Measurements from ENCODE around the gene TIGD7. TPM values are rescaled to one million over a fixed set of nuclear protein-coding genes. Genes with fewer than 3 reads are reported as not detected.

The TIGD7 gene
- total and polyA plus RNA-seq, 2 of the 13 experiments (the other 11 are each of a cell fraction or from before 2014, with no cell fraction given), result not detected

GRCh38 chr16:3283543-3284447 lies 21.4 kb downstream of the TIGD7 start (continued):
- TF ChIP-seq ARID4A (CRISPR knock-in tag; IDR thresholded peaks at IDR 0.05; ENCODE audit: borderline replicate concordance) (peak; percentile 0; the same call in 1 of the 2 replicates), ZNF564 (CRISPR knock-in tag; IDR thresholded peaks at IDR 0.05) (no peak), CBX2 (IDR thresholded peaks at IDR 0.05; ENCODE audit: low read depth, low read length) (no peak), CBX2 (CRISPR knock-in tag; IDR thresholded peaks at IDR 0.05; ENCODE audit: low read depth) (no peak), PRMT3 (CRISPR knock-in tag; IDR thresholded peaks at IDR 0.05; ENCODE audit: borderline replicate concordance, low read depth) (no peak), ZNF207 (IDR thresholded peaks at IDR 0.05; ENCODE audit: borderline replicate concordance) (no peak), ZC3H13 (CRISPR knock-in tag; IDR thresholded peaks at IDR 0.05) (0 out of 2 replicates have a peak, but pooled peaks have one; percentile 42), KLF13 (CRISPR knock-in tag; IDR thresholded peaks at IDR 0.05) (no peak), DNMT3B (CRISPR knock-in tag; conservative IDR thresholded peaks at IDR 0.05) (no peak), ELF3 (CRISPR knock-in tag; IDR thresholded peaks at IDR 0.05) (no peak), FOXK1 (CRISPR knock-in tag; IDR thresholded peaks at IDR 0.05; ENCODE audit: borderline replicate concordance, low read depth) (no peak), STAT5B (CRISPR knock-in tag; IDR thresholded peaks at IDR 0.05) (no peak), EP300 (IDR thresholded peaks at IDR 0.05; ENCODE audit: low read depth in 2 of 2, low read length in 2 of 2) (no peak), EP300 (CRISPR knock-in tag; IDR thresholded peaks at IDR 0.05; ENCODE audit: borderline replicate concordance) (no peak), STAT6 (CRISPR knock-in tag; IDR thresholded peaks at IDR 0.05; ENCODE audit: borderline replicate concordance) (no peak)
- TF ChIP-seq, protein P1, sequence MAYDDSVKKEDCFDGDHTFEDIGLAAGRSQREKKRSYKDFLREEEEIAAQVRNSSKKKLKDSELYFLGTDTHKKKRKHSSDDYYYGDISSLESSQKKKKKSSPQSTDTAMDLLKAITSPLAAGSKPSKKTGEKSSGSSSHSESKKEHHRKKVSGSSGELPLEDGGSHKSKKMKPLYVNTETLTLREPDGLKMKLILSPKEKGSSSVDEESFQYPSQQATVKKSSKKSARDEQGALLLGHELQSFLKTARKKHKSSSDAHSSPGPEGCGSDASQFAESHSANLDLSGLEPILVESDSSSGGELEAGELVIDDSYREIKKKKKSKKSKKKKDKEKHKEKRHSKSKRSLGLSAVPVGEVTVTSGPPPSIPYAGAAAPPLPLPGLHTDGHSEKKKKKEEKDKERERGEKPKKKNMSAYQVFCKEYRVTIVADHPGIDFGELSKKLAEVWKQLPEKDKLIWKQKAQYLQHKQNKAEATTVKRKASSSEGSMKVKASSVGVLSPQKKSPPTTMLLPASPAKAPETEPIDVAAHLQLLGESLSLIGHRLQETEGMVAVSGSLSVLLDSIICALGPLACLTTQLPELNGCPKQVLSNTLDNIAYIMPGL (CRISPR knock-in tag; IDR thresholded peaks at IDR 0.05; ENCODE audit: borderline replicate concordance in 1 of 2, low read depth in 1 of 2), result no peak; a peak in 1 of 4 replicates
- TF ChIP-seq, protein P2, sequence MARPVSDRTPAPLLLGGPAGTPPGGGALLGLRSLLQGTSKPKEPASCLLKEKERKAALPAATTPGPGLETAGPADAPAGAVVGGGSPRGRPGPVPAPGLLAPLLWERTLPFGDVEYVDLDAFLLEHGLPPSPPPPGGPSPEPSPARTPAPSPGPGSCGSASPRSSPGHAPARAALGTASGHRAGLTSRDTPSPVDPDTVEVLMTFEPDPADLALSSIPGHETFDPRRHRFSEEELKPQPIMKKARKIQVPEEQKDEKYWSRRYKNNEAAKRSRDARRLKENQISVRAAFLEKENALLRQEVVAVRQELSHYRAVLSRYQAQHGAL (CRISPR knock-in tag; IDR thresholded peaks at IDR 0.05; ENCODE audit: not compliant biosample characterization), result peak; percentile 31

Data from HepG2 (cell line).